ENCODE measurements around the gene YIF1A.

The YIF1A gene

DNA sequence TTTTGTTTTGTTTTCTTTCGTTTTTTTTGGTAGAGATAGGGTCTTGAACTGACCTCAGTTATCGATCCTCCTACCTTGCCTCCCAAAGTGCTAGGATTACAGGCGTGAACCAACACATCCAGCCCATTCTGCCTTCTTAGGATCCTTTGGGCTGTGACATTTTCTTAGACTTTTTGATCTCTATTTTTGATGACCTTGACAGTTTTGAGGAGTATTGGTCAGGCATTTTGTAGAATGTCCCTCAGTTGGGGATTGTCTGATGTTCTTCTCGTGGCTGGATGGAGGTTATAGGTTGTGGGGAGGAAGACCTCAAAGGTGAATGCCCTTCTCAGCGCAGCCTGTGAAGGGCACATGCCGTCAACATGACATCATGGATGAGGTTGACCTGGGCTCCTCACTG lies 40.0 kb downstream of the YIF1A start:
- H3K27me3 ChIP-seq (ENCODE audit: insufficient read depth, low read length, poor library complexity): no peaks in the 10 kb centered on the region

DNA sequence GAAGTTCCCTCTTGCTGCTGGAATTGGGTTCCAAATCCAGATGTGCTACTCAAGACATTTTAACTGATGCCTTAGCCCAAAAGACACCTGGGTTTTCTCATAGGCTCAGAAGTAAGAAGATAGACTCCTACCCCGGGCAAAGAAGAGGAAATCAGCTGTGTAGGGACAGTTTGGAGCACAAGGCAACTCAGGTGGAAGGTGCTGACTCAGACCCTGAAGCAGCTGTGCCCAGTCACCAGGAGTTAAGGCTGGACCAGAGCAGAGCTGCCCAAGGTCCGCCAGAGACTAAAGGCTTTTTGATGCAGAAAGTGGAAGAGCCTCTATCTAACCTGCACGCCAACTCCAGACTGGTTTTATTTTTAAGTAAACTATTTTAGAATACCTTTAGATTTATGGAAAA lies 41.1 kb downstream of the YIF1A start:
- peaks cover 4% of the 10 kb centered on the region; the same call in 1 of the 2 replicates for H3K36me3 ChIP-seq (ENCODE audit: insufficient read depth, low read length)
- no peak for ATAC-seq (ENCODE audit: insufficient read depth, low read depth)

More for the DNA sequence above, 40.0 kb downstream of the YIF1A start:
- TF ChIP-seq, protein P1, sequence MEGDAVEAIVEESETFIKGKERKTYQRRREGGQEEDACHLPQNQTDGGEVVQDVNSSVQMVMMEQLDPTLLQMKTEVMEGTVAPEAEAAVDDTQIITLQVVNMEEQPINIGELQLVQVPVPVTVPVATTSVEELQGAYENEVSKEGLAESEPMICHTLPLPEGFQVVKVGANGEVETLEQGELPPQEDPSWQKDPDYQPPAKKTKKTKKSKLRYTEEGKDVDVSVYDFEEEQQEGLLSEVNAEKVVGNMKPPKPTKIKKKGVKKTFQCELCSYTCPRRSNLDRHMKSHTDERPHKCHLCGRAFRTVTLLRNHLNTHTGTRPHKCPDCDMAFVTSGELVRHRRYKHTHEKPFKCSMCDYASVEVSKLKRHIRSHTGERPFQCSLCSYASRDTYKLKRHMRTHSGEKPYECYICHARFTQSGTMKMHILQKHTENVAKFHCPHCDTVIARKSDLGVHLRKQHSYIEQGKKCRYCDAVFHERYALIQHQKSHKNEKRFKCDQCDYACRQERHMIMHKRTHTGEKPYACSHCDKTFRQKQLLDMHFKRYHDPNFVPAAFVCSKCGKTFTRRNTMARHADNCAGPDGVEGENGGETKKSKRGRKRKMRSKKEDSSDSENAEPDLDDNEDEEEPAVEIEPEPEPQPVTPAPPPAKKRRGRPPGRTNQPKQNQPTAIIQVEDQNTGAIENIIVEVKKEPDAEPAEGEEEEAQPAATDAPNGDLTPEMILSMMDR (IDR thresholded peaks at IDR 0.05; ENCODE audit: borderline replicate concordance, extremely low read depth, low read length, poor library complexity, severe bottlenecking): no peak
- no peak for TF ChIP-seq EZH2 (IDR thresholded peaks at IDR 0.05; ENCODE audit: borderline replicate concordance, low read depth, low read length, severe bottlenecking)
- Histone ChIP-seq H3K36me3 (ENCODE audit: insufficient read depth, low read length) (no peaks in the 10 kb centered on the region), H3K4me2 (ENCODE audit: insufficient read depth, low read length) (no peak overlapping the region), H3K27ac (ENCODE audit: low read length) (no peak overlapping the region), H3K4me3 (ENCODE audit: low read depth in 1 of 2, low read length in 2 of 2) (no peak overlapping the region), H4K20me1 (ENCODE audit: insufficient read depth, low read length) (no peaks in the 10 kb centered on the region), H2AFZ (ENCODE audit: low read depth, low read length) (no peak overlapping the region), H3K4me1 (ENCODE audit: insufficient read depth, low read length) (no peaks in the 10 kb centered on the region), H3K9me3 (ENCODE audit: insufficient read depth, low read length, severe bottlenecking) (no peaks in the 10 kb centered on the region), H3K9ac (ENCODE audit: low read depth, low read length) (no peak overlapping the region), H3K79me2 (ENCODE audit: insufficient read depth, low read length) (no peaks in the 10 kb centered on the region)
- DNase-seq (no peak), ATAC-seq (ENCODE audit: insufficient read depth, low read depth) (no peak)

DNA sequence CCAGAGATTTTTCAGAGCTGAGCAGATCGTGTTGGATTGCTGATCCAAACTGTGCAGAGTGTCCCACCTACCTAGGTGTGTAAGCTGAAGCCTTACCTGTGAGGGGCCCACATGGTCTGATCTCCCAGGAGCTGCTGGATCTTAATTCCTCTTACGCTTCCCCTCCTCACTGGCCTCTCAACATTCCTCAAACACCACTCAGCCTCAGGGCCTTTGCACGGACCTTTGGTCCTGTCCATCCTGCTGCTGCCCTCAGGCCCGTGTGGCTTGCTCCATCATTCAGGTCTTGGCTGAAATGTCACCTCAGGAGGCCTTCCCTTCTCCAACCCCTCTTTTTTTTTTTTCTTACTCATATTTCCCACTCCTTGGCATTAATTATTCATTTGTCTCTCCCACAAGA lies 41.6 kb downstream of the YIF1A start:
- peaks cover 7% of the 10 kb centered on the region; the same call in 1 of the 2 replicates for H3K36me3 ChIP-seq (ENCODE audit: insufficient read depth, low read length)
- DNase-seq: no peak
- no peak overlapping the region for H2AFZ ChIP-seq (ENCODE audit: low read depth, low read length)
- no peaks in the 10 kb centered on the region for H3K4me1 ChIP-seq (ENCODE audit: insufficient read depth, low read length)
- no peaks in the 10 kb centered on the region for H3K27me3 ChIP-seq (ENCODE audit: insufficient read depth, low read length, poor library complexity)
- H3K27ac ChIP-seq (ENCODE audit: low read length): no peak overlapping the region
- H3K9ac ChIP-seq (ENCODE audit: low read depth, low read length): no peak overlapping the region
- no peaks in the 10 kb centered on the region for H4K20me1 ChIP-seq (ENCODE audit: insufficient read depth, low read length)
- no peak for ATAC-seq (ENCODE audit: insufficient read depth, low read depth)
- H3K9me3 ChIP-seq (ENCODE audit: insufficient read depth, low read length, severe bottlenecking): no peaks in the 10 kb centered on the region
- H3K4me3 ChIP-seq (ENCODE audit: low read depth in 1 of 2, low read length in 2 of 2): no peak overlapping the region
- H3K79me2 ChIP-seq (ENCODE audit: insufficient read depth, low read length): no peaks in the 10 kb centered on the region
- no peak overlapping the region for H3K4me2 ChIP-seq (ENCODE audit: insufficient read depth, low read length)
- no peak for TF ChIP-seq EZH2 (IDR thresholded peaks at IDR 0.05; ENCODE audit: borderline replicate concordance, low read depth, low read length, severe bottlenecking)
- TF ChIP-seq, protein P1 (IDR thresholded peaks at IDR 0.05; ENCODE audit: borderline replicate concordance, extremely low read depth, low read length, poor library complexity, severe bottlenecking): no peak

More for the DNA sequence above, 41.1 kb downstream of the YIF1A start:
- Histone ChIP-seq H2AFZ (ENCODE audit: low read depth, low read length) (no peak overlapping the region), H3K4me3 (ENCODE audit: low read depth in 1 of 2, low read length in 2 of 2) (no peak overlapping the region), H3K9ac (ENCODE audit: low read depth, low read length) (no peak overlapping the region), H3K9me3 (ENCODE audit: insufficient read depth, low read length, severe bottlenecking) (no peaks in the 10 kb centered on the region), H4K20me1 (ENCODE audit: insufficient read depth, low read length) (no peaks in the 10 kb centered on the region), H3K4me2 (ENCODE audit: insufficient read depth, low read length) (no peak overlapping the region), H3K27ac (ENCODE audit: low read length) (no peak overlapping the region), H3K4me1 (ENCODE audit: insufficient read depth, low read length) (no peaks in the 10 kb centered on the region), H3K27me3 (ENCODE audit: insufficient read depth, low read length, poor library complexity) (no peaks in the 10 kb centered on the region), H3K79me2 (ENCODE audit: insufficient read depth, low read length) (no peaks in the 10 kb centered on the region)
- TF ChIP-seq, protein P1 (IDR thresholded peaks at IDR 0.05; ENCODE audit: borderline replicate concordance, extremely low read depth, low read length, poor library complexity, severe bottlenecking): no peak
- TF ChIP-seq EZH2 (IDR thresholded peaks at IDR 0.05; ENCODE audit: borderline replicate concordance, low read depth, low read length, severe bottlenecking): no peak
- no peak for DNase-seq

All from DND-41 (cell line).